HPDE6-E6E7 (cell line): ENCODE measurements around the gene RPL27.
"Not testable (repeated sequence)": the region's sequence is repeated elsewhere in the genome, so short reads cannot be mapped to it uniquely, and the experiment has no call there.

ENCODE experiments used
- DNase-seq: peaks from one replicate; pipeline ENCODE4 v3.0.0; 2011; ENCODE audit warnings: missing footprints; ENCODE audit errors: extremely low spot score

Gene RPL27

DNA sequence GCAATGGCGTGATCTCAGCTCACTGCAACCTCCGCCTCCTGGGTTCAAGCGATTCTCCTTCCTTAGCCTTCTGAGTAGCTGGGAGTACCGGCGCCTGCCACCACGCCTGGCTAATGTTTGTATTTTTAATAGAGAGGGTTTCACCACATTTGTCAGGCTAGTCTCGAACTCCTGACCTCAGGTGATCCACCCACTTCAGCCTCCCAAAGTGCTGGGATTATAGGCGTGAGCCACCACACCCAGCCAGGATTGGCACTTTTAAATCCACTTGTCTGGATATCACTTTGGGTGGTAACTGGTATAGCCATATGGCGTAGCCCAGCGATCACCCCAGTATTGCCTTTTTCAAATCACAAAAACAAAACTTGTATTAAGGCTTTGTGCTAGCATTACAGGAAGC, 4.3 kb upstream of the RPL27 start:
- not testable (repeated sequence) for DNase-seq

DNA sequence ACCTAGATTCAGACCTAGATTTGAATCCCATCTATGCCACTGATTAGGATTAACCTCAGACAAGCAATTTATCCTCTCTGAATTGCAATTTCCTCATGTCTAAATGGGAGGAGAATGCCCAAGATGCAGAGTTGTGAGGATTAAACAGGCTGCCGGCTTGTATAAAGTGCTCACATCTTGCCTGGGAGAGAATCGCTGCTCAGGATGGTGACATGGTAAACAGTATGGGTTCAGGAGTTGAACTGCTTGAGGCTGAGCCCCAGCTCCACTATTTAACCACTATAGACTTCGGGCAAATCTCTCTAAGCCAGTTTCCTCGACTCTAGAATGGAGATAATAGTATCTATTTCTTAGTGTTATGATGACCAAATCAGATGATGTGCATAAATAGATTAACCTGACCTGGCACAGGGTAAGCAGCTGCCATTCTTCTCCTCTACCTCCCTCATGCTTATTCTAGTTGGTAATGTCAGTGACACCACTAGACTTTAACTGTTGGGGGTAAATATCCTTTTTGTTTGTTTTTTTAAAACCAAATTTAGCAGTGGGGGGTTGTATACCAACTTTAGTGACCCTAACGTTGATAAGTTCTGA, 732 bp upstream of the RPL27 start:
- no peak for DNase-seq

DNA sequence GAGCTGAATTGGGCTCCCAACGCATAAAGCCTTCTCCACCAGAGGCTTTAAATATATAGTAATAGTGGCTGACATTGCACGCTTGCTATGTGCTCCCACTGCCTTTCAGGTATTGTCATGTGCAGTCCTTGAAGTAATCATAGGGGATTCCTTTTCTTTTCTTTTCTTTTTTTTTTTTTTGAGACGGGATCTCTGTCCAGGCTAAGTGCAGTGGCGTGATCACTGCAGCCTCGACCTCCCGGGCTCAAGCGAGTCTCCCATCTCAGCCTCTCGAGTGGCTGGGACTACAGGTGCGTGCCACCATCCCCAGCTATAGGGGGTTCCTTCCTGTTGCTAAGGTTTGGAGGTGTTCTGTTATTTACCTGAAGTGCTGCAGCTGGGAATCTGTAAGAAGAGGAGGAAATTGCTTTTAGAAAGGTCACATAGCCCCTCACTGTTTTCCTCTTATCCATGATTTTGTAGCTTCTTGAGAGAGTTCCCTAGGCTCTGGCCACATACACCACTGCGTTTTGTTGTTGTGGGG, 845 bp downstream of the RPL27 start:
- no peak for DNase-seq

DNA sequence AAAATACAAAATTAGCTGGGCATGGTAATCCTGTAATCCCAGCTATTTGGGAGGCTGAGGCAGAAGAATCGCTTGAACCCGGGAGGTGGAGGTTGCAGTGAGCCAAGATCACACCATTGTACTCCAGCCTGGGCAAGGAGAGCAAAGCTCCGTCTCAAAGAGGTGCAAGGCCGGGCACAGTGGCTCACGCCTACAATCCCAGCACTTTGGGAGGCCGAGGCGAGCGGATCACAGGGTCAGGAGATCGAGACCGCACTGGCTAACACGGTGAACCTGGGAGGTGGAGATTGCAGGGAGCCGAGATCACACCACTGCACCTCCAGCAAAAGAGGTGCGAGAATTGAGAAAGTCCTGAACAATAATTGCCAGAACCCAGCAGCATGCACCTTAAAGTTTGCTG, 2.7 kb downstream of the RPL27 start:
- DNase-seq, result not testable (repeated sequence)

DNA sequence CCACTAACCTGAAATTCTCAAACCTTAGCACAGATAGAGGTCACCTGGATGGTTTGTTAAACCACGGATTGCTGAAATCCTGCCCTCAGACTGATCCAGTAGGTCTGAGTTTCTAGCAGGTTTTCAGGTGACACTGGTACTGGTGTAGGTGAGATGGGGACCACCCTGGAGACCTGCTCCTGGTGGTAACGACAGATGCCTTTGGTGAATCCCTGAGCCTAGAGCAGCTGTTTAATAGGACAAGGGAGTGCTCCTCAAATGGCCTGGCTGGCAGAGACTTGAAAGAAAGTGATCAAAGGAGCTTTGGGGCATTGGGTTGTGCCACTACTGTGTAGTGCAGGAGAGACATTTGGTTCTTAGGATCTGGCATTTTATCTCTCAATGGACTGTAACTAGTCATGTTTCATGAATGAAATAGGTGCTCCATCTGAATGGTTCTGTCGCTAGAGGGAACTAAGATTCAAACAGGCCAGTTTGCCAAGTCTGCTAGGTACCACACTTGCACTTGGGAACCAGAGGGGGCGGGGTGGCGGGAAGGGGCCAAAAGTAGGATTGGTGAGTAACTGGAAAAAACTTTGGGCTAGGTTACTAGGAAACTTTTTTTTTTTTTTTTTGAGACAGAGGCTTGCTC, 5.4 kb downstream of the RPL27 start:
- DNase-seq, result no peak

DNA sequence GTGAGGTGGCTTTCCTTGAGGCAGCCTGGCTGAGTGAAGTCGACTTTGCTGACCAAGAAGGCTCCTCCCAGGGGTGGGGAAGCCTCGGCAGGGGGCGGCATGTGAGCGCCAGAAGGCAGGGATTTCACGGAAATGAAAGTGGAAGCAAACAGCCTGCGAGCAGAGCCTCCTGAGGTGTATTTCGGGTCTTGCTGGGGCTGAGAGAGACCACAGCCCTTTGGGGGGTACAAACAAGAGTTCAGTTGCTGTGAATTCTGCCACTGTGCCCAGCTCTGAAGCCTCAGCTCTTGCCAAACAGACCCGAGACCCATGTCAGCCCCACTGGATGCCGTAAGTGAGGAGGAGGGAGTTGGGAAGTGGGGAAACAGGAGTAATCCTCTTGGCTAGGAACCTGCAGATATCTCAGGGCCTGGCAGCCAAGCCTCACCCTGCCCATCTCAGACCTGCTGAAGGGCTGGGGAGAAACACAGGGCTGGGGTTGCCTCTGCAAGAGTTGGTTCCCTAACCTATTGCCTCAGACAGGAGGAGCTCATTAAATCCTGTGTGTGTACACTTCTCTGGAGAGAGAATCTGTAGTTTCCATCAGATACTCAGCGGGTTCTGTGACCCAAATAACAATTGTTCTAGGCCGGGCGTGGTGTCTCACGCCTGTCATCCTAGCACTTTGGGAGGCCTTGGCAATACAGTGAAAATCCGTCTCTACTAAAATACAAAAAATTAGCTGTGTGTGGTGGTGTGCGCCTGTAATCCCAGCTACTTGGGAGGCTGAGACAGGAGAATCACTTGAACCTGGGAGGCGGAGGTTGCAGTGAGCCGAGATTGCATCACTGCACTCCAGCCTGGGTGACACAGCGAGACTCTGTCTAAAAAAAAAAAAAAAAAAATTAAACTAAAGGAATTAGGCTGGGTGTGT, 8.7 kb downstream of the RPL27 start, which contains the start of gene IFI35:
TSS of gene IFI35 (plus strand) at position 146 of the 913 bp plus-strand sequence. CDS start at position 310, 164 bp downstream.
- peak; percentile 86 for DNase-seq

DNA sequence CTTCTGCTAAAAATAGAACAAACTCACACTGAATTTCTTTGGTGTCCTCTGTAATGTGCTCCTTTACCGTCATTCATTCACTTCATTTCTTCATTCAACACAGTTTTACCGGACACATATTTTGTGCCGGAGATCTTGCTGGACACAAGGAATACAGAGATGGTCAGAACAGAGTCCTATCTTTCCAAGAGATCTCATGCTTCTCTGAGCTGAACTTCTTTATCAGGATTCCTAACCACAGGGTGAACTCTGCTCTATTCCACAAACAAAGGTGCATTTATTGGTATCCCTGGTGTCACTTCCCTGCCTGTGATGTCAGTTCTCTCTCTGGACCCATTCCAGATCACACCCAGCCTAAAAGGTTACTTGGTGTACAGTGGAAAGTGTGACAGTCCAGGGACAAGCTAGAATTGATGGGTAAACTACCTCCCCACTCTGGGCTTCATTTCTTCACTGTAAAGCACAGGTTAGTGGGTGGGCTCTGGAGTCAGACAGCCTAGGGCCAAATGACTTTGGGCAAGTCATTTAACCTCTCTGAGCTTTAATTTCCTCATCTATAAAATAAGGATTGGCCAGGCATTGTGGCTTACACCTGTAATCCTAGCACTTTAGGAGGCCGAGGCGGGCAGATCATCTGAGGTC, 12.6 kb downstream of the RPL27 start:
- DNase-seq, result no peak

DNA sequence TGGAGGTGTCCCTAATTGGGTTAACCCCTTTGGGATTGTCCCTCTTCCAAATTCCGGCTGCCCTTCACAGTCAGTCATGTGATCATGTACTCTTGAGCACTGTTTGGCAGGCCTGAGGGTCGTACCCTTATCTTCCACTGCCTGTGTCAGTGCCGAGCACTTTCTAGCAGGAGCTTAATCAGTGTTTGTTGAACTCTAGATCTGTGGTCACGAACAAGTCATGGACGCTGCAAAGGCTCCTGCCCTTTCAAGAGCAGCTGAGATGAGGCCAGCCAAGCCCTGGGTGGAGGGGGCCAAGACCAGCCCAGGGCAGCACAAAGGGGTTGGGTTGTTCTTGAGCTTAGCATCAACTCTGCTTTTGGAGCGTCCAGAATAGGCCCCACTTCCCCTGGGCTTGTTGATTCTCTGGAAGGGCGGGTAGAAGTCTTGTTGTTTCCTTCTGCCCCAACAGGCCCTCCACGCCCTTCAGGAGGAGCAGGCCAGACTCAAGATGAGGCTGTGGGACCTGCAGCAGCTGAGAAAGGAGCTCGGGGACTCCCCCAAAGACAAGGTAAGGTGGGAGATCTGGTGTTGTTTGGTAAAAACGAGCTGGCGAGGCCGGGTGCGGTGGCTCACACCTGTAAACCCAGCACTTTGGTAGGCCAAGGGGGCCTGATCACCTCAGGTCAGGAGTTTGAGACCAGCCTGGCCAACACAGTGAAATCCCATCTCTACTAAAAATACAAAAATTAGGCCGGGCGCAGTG, 13.7 kb downstream of the RPL27 start:
- no peak for DNase-seq

DNA sequence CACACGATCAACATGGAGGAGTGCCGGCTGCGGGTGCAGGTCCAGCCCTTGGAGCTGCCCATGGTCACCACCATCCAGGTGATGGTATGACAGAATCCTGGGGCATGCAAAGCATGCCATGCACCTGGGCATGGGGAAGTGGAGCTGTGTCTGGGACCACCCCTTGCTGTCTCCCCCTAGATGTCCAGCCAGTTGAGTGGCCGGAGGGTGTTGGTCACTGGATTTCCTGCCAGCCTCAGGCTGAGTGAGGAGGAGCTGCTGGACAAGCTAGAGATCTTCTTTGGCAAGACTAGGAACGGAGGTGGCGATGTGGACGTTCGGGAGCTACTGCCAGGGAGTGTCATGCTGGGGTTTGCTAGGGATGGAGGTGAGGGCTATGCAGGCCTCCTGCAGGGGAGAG, 15.1 kb downstream of the RPL27 start:
- no peak for DNase-seq

DNA sequence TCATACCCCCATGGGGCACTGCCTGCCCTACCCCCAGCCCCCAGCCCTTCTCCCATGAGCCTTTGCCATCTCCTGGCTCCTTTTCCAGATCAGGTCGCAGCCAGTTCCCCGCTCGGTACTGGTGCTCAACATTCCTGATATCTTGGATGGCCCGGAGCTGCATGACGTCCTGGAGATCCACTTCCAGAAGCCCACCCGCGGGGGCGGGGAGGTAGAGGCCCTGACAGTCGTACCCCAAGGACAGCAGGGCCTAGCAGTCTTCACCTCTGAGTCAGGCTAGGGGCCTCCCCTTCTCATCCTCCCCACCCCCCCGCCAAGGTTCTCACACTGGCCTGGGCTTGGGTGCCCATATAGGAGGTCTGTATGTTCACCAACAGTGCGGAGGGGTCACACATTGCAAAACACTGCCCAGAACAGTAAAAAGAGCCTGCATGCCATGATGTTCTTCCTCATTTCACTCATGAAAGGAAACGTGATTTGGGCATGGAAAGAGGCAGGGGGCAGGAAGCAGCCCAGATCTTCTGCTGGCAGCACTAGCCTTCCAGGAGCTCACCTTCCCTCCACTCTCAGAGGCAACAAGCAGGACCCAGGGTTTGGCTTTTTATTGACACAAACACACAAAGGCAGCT, 15.9 kb downstream of the RPL27 start:
- DNase-seq, result no peak

DNA sequence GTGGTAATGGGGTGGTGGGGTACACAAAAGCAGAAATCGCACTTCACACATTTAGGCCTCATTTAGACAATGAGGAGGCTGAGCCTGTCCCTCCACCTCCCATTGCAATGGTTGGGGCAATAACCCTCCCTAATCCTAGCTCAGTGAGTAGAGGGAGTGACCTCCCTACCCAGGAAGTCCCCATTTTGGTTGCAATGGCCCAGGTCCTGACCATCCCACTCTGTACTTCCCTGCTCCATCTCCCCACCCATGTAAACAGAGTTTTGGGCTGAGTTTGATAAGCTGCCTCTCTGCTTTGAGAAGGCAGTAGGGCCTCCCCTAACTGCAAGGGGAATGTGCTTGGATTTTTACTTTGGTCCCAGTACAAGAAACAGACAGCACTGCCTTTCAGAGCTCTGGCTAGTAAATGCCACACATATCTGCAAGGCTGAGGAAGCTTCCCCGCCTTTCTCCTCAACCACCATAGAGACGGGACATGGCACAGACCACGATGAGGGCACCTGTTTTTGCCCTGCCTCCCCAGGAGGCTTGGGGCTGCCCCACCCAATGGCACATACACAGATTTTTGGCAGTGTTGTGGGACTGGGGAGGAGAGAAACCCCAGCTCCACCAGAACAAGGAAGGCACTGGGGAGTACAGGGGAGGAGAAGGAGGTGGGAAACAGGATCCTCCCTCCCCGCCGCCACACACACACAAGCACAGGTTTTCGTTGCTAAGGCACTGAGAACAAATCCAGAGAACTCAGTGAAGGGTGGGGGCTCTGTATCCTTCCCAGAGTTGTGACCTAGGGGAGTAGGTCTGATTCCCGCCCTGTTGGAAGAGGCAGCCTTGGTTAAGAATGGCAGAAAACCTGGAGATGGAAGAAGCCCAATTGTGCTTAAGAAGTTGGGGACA, 16.7 kb downstream of the RPL27 start:
- DNase-seq, result no peak

DNA sequence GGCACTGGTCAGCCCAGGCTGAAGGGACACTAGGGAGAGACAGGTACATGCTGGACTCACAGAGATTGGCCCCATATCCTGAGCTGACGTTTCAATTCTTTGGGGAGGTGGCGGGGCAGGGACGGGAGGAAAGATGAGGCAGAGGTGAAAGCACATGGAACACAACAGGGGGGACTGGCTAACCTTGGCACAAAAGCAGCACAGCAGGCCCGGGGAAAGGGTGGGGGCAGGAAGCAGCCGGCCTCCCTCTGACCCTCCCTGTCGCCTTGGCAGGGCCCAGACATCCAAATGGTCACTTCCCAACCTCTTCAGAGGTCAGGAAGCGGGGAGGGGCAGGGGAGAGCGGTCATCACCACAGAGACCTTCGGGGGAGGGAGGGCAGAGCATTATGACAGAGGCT, 17.4 kb downstream of the RPL27 start:
- DNase-seq, result no peak

DNA sequence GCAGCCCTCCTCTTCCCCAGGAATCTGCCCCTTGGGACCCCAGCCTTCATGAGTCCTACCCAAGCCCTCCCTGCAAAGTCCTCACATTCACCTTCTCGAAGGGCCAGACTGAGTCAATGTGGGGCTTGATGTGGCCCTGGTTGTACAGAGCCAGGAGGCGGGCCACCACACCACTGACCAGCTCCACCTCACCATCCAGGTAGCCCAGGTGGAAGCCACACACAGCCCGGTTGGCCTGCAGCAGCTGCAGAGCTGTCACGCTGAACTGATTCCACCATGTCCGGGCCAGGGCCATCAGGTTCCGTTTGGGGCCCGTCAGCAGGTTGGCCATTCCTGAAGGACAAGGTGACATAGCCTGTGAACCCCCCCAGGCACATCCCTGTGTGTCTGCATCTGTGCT, 18.0 kb downstream of the RPL27 start:
- no peak for DNase-seq

DNA sequence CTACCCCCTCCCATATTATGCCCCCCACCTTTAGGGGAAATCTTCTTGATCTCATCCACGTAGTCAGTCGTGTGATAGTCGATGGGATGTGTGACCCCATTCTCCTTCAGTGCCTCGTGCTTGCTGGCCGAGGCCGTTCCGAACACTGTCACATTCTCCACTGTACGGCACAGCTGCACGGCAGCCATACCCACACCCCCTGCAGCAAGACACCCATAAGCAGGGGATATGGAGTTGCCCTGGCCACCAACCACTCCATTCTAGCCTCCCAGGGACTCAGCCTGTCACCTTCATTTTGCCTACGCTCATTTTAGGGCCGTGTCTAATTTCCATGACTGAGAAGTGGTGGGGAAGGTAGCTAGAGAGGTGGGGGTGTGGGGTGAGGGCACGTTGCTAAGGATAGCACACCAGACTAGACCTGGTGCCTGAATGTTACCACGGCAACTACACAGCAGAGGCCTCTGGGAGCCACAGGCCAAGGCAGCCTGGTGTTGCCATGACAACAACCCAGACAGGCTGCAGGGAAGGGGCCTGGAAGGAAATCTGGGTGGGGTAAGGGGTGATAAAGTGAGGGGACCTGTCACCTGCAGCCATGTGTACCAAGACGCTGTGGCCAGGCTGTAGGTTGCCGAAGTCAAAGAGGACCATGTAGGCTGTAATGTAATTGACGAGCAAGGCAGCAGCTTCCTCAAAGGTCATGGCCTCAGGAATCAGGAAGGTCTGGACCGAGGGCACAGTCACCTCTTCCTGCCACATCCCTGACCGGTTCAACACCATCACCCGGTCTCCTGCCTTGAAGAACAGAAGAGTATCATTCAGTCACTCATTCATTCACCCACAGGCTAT, 20.0 kb downstream of the RPL27 start:
- DNase-seq, result no peak

DNA sequence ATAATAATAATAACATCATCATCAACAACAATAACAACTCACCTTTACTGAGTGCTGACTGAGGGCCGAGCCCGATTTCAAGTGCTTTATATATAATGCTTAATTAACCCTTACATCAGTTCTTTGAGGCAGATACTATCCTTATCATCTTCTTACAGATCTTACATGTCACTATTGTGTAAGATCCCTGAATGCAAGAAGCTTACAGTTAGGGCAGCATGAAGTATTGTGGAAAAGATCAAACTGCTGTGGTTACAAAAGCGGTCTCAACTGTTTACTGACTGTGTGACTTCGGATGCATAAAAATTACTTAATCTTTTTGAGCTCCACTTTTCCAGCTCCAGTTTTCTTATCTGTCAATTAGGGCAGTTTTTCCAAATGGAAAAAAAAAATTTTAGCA, 20.7 kb downstream of the RPL27 start:
- no peak for DNase-seq

DNA sequence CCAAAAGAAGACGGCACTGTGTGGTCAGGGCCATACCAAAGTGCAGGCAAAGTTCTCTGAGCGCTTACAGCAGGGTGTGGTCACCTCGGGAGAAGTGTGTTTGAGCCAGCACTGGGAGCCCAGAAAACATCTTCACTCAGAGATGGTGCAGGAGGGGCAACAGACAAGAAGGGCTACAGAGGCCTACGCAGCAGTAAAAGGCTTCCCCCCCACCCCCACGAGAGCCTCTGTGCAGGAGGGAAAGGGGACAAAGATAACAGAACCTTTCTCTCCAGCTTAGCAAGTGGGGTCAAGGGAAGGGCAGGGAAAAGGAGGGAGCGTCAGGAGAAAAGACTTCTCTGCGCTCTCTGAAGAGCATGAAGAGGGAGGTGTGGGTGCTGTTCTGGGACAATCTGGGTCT, 21.2 kb downstream of the RPL27 start:
- no peak for DNase-seq

DNA sequence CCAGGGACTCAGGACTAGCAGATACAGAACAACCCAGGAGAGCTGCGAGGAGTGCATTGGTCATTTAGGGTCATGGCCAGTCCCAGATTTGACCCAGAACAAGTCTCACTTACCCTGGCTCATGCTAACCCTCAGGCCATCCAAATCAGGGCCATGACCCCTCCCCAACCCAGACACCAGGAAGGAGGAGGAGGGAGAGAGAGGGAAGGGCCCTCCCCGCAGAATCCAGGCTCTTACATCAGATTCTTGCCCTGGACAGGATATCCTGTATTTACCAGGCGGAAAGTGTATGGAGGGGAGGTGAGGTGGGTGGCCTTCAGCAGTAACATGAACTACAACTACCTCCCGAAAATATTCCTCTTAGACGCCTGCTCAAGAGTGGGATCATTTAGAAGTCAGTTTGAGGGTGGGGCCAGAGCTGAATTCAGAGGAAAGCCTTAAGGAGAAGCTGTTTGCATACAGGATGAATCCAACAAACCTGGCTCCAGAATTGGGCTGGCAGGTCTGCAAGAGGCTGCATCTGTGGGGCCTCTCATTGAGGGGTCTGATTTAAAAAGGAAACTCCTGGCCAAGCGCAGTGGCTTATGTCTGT, 21.9 kb downstream of the RPL27 start:
- DNase-seq, result no peak
